HG02798 (cell line): Measurements from ENCODE around the gene PHTF1.
"Not testable (repeated sequence)": the region's sequence is repeated elsewhere in the genome, so short reads cannot be mapped to it uniquely, and the experiment has no call there.

Source experiments
- ATAC-seq: cut with Tn5 transposase; IDR thresholded peaks from one replicate; pipeline ENCODE4 v1.9.1; 2021; ENCODE audit warnings: mild to moderate bottlenecking; ENCODE audit not compliant: unreplicated experiment, poor library complexity

Gene PHTF1

DNA sequence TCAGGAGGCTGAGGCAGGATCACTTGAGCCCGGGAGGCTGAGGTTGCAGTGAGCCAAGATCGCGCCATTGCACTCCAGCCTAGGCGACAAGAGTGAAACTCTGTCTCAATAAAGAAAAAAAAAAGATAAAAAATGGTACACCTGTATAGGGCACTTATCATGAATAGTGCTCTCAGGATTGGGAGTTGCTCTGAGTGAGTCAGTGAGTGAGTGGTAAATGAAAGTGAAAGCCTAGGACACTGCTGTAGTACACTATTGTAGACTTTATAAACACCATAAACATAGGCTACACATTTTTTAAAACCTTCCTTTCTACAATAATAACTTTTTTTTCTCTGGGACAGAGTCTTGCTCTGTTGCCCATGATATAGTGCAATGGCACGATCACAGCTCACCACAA lies 16.8 kb downstream of the PHTF1 start:
- ATAC-seq, result peak; percentile 68

GRCh38 chr1:113734357-113735055 lies 24.8 kb downstream of the PHTF1 start:
- no peak for ATAC-seq

- ATAC-seq, result no peak
These were observed 26.5 kb downstream of the PHTF1 start for GRCh38 chr1:113732802-113733201.

DNA sequence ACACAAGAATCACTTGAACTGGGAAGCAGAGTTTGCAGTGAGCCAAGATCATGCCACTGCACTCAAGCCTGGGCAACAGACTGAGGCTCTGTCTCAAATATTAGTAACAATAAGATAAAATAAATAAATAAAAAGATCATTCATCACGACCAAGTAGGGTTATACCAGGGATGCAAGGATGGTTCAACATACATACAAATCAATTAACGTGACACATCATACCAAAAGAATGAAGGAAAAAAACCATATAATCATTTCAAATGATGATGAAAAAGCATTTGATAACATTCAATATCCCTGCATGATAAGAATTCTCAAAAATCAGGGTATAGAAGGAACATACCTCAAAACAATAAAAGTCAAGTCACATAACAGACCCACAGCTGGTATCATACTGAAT lies 38.3 kb downstream of the PHTF1 start:
- ATAC-seq, result no peak

GRCh38 chr1:113718621-113719020 lies 40.7 kb downstream of the PHTF1 start:
- not testable (repeated sequence) for ATAC-seq

GRCh38 chr1:113717506-113717905 lies 41.8 kb downstream of the PHTF1 start:
- ATAC-seq, result not testable (repeated sequence)

DNA sequence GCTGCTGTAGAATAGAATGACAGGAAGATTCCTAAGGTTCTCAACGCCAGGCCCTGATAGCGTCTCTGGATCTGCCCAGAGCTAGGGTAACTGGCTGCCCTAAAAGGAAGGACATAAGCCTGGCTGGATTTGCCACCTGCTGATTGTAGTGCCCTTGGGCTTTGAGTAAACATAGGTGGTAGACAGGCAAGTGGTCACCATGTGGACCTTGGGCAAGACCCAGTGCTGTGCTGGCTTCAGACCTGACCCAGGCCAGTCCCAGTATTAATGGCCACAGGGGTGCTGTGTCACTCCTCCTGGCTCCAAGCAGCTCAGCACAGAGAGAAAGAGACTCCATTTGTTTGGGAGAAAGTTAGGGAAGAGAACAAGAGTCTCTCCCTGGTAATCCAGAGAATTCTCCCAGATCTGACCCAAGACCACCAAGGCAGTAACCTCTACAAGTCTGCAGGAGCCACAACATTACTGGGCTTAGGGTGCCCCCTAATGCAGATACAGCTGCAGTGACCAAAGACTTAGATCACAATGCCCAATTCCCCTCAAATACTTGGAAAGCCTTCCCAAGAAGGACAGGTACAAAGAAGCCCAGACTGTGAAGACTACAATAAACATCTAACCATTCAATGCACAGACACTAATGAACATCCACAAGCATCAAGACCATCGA lies 44.5 kb downstream of the PHTF1 start:
- no peak for ATAC-seq

- ATAC-seq, result no peak
These were observed 57.9 kb downstream of the PHTF1 start for GRCh38 chr1:113701429-113701828.

DNA sequence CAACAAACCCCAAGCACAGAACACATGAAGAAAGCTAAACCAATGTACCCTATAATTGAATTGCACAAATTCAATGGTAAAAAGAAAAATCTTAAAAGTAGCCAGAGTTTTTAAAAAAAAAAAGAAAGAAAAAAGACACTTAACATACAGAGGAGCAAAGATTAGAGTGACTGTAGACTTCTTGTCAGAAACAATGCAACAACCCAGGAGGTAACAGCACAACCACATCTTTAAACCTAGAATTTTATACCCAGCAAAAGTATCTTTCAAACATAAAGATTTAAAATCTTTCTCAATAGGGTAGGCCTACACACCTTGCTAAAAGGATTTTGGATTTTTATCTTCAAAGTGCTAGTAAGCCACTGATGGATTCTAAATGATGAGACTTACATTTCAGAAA lies 64.4 kb downstream of the PHTF1 start:
- ATAC-seq, result no peak

- ATAC-seq, result no peak
These were observed 66.4 kb downstream of the PHTF1 start for GRCh38 chr1:113692824-113693431.

GRCh38 chr1:113692342-113692741 lies 66.9 kb downstream of the PHTF1 start:
- no peak for ATAC-seq

GRCh38 chr1:113691184-113691583 lies 68.1 kb downstream of the PHTF1 start:
- no peak for ATAC-seq

DNA sequence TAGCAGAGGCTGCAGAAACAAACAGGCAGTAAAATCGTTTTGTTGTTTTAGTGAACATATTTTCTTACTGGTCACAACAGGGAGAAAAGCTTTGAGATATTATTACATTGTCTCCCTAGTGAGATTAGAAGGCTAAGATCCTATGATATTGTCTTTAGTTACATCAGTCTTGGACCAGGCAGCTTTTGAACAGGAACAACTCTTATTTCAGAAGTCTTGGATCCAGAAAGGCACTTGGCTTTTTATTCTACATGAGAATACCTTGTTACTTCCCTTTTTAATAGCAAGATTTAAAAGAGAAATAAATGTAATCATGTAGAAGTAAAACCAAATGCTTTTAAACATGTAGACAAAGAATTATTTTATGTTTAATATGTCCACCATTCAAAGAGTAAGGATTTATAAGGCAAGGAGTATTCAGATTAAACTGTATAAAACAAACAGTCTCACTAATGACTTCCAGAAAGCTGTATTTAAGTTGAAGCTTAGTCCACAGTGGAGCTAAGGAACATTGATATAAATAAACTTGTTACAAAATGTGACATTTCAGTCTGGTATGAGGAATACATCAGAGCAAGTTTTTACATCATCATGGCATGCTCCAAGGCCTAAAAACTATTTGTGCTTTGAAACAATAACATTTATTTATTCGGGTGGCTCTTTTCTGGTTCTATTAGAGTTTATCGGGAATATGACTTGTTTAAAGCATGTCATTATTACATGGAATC lies 72.2 kb downstream of the PHTF1 start:
- no peak for ATAC-seq

DNA sequence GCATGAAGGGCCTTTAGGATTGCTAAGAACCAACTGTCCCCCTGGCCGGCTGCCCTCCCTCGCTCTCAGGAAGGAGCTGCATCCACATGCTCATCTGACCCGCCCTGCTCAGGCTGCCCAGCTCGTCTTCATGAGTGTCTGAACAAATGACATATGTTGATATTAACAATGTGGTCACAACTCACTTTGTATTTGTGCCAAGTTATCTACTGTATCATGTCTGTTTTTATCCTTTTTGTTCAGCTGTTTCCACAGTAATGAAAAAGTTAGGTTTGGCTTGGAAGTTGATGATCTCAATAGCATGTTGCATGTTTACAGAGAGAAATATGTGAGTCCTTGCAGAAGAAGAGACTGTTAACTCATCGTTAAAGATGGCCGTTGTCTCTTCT lies 75.1 kb downstream of the PHTF1 start:
- no peak for ATAC-seq

DNA sequence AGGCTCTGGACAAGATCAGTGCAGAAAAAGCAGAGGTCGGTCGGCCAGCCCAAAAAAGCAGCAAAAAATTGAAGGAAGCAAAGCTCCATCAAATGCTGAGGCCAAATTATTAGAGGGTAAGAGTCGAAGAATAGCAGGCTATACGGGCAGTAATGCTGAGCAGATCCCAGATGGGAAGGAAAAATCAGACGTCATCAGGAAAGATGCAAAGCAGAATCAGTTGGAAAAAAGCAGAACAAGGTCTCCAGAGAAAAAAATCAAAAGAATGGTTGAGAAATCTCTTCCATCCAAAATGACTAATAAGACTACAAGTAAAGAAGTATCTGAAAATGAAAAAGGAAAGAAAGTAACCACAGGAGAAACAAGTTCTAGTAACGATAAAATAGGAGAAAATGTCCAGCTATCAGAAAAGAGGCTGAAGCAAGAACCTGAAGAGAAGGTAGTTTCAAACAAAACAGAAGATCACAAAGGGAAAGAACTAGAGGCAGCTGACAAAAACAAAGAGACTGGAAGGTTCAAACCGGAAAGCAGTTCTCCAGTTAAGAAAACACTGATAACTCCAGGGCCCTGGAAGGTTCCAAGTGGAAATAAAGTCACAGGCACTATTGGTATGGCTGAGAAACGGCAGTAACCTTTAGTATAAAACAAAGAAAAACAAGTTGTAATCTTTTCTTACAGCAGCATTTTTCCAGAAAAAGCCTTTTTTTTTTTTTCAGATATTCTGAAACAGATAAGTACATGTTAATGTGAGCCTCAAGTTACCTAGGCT lies 75.7 kb downstream of the PHTF1 start:
- ATAC-seq, result no peak

GRCh38 chr1:113681596-113682337 lies 77.5 kb downstream of the PHTF1 start:
- no peak for ATAC-seq

GRCh38 chr1:113678159-113678469 lies 81.2 kb downstream of the PHTF1 start:
- no peak for ATAC-seq

DNA sequence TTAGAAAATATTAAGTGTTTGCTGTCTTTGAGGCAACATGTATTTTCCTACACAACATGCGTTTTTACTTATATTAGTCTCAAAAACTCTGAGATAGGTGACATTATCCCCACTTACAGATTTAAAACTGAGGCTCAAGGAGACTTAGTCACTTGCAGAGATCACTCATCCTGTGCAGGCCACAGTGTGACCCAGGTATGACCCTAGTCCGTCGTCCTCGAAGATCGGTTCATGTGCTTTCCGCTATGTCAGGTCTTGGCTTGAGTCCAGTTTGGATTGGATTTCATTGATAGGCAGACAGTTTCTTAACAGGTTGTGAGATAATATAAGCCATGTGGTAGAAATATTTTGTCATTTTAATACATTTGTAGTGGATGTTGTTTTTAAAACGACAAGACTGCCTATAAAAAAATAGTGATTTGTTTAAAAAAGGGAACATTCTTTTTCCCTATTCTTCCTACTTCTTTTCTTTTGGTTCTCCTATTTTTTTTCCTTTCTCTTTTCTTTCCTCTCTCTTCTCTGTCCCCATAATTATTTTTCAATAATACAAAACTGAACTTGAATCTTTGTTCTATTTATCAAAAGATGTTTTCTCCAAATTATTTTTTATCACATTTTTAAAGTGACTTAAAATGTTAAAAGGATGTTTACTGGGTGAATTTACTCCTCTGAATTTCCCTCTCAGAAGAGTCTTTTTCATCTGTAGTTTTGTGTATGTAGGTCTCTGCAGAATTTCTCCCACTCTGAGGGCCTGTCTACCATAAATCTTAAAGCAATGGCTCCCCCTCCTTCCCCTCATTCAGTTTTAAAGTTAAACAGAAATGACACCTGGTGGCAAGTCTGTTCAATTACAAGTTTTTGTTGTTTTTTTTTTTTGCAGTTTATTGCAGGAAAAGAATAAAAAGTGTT lies 81.8 kb downstream of the PHTF1 start:
- ATAC-seq, result no peak

- no peak for ATAC-seq
These were observed 82.8 kb downstream of the PHTF1 start for GRCh38 chr1:113676524-113676923.
